Trophoblast cell (in vitro differentiated cells and primary cell): ENCODE data around the gene PGA3.

Experiments used
- DNase-seq, 2 donors: peaks; one replicate each; pipeline ENCODE4 v3.0.0-alpha.2; 2016
- H2AFZ ChIP-seq: 2 replicates; pipeline ENCODE4 v1.6.1; 2013; ENCODE audit warnings: low read length, moderate library complexity, mild to moderate bottlenecking; ENCODE audit not compliant: insufficient read depth, poor library complexity
- H2AK5ac ChIP-seq: 2 replicates; pipeline ENCODE4 v1.6.1; 2013; ENCODE audit warnings: mild to moderate bottlenecking, low read length
- H2BK120ac ChIP-seq: 2 replicates; pipeline ENCODE4 v1.6.1; 2013; ENCODE audit warnings: low read length, mild to moderate bottlenecking, moderate library complexity; ENCODE audit not compliant: insufficient read depth, poor library complexity
- H2BK12ac ChIP-seq: 2 replicates; pipeline ENCODE4 v1.6.1; 2013; ENCODE audit warnings: mild to moderate bottlenecking, low read length, moderate library complexity
- H2BK5ac ChIP-seq: 2 replicates; pipeline ENCODE4 v1.6.1; 2013; ENCODE audit warnings: low read length, low read depth, moderate library complexity, mild to moderate bottlenecking; ENCODE audit not compliant: poor library complexity
- H3K14ac ChIP-seq: 2 replicates; pipeline ENCODE4 v1.6.1; 2013; ENCODE audit warnings: mild to moderate bottlenecking, low read length
- H3K18ac ChIP-seq: 2 replicates; pipeline ENCODE4 v1.6.1; 2013; ENCODE audit warnings: mild to moderate bottlenecking, low read length
- H3K23ac ChIP-seq: 2 replicates; pipeline ENCODE4 v1.6.1; 2013; ENCODE audit warnings: low read length
- H3K27ac ChIP-seq: 2 replicates; pipeline ENCODE4 v1.5.1; 2013; ENCODE audit warnings: low read depth, mild to moderate bottlenecking, inconsistent platforms, low read length, moderate library complexity
- H3K27me3 ChIP-seq: 2 replicates; pipeline ENCODE4 v1.6.1; 2013; ENCODE audit warnings: inconsistent platforms, mild to moderate bottlenecking, low read length, moderate library complexity; ENCODE audit not compliant: insufficient read depth
- H3K36me3 ChIP-seq, 2 experiments: 1 replicate in 1 of 2; 2 replicates in 1 of 2; pipeline ENCODE4 v1.6.1; 2013; ENCODE audit warnings: low read length in 2 of 2, mild to moderate bottlenecking in 2 of 2, moderate library complexity in 1 of 2; ENCODE audit not compliant: insufficient read depth in 2 of 2, control insufficient read depth in 1 of 2
- H3K4ac ChIP-seq: 2 replicates; pipeline ENCODE4 v1.6.1; 2013; ENCODE audit warnings: low read depth, mild to moderate bottlenecking, low read length, moderate library complexity
- H3K4me1 ChIP-seq, 2 experiments: 1 replicate in 1 of 2; 2 replicates in 1 of 2; pipeline ENCODE4 v1.6.1; 2013; ENCODE audit warnings: low read length in 2 of 2, mild to moderate bottlenecking in 2 of 2, moderate library complexity in 1 of 2; ENCODE audit not compliant: insufficient read depth in 2 of 2, control insufficient read depth in 1 of 2
- H3K4me2 ChIP-seq: 2 replicates; pipeline ENCODE4 v1.6.1; 2013; ENCODE audit warnings: inconsistent platforms, mild to moderate bottlenecking, low read length, moderate library complexity
- H3K4me3 ChIP-seq: 2 replicates; pipeline ENCODE4 v1.5.1; 2013; ENCODE audit warnings: mild to moderate bottlenecking, low read depth, low read length, inconsistent platforms
- H3K79me1 ChIP-seq: one replicate; pipeline ENCODE4 v1.6.1; 2013; ENCODE audit warnings: low read length
- H3K79me2 ChIP-seq: 2 replicates; pipeline ENCODE4 v1.6.1; 2013; ENCODE audit warnings: low read length, mild to moderate bottlenecking; ENCODE audit not compliant: control insufficient read depth, insufficient read depth, poor library complexity
- H3K9ac ChIP-seq: 2 replicates; pipeline ENCODE4 v1.6.1; 2013; ENCODE audit warnings: mild to moderate bottlenecking, low read length
- H3K9me3 ChIP-seq: 2 replicates; pipeline ENCODE4 v1.6.1; 2013; ENCODE audit warnings: low read depth, mild to moderate bottlenecking, control low read depth, inconsistent platforms, low read length; ENCODE audit not compliant: insufficient read depth
- H4K12ac ChIP-seq: 2 replicates; pipeline ENCODE4 v1.6.1; 2013; ENCODE audit warnings: low read depth, mild to moderate bottlenecking, low read length, moderate library complexity
- H4K8ac ChIP-seq: 2 replicates; pipeline ENCODE4 v1.6.1; 2013; ENCODE audit warnings: low read depth, mild to moderate bottlenecking, low read length, moderate library complexity
- H4K91ac ChIP-seq: one replicate; pipeline ENCODE4 v1.6.1; 2013; ENCODE audit warnings: low read depth, mild to moderate bottlenecking, low read length, moderate library complexity
- WGBS: extraction: QIAGEN DNeasy Blood & Tissue Kit; methylation state at CpG from one replicate; pipeline ENCODE4 v1.1.7; 2013; ENCODE audit warnings: missing lambda C conversion rate; ENCODE audit not compliant: insufficient read length, insufficient coverage; ENCODE audit errors: extremely low coverage; 5-methylcytosine and 5-hydroxymethylcytosine counted together

Gene PGA3

DNA sequence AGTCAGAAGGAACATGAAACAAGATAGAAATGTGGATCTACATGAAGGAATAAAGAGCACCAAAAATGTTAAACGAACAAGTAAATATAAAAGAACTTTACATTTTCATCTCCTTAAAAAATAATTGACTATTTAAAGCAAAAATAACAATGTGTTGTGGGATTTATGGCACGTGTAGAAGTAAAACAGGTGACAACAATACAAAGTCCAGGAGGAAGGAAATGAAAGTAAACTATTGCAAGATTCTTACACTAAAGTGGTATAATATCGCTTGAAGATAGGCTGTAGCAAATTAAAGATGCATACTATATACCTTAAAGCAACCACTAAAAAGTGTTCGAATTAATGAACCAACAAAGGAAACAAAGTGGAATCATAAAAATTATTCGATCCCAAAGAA, 47.6 kb upstream of the PGA3 start:
- no peak overlapping the region for H2AK5ac ChIP-seq
- no peak overlapping the region for H3K14ac ChIP-seq
- H4K91ac ChIP-seq = no peak overlapping the region
- no peak overlapping the region for H3K4me3 ChIP-seq
- no peak overlapping the region for H2BK12ac ChIP-seq
- peaks cover 14% of the 10 kb centered on the region for H3K79me1 ChIP-seq
- no peak overlapping the region for H2AFZ ChIP-seq
- no peak overlapping the region for H2BK5ac ChIP-seq
- H2BK120ac ChIP-seq = no peak overlapping the region
- H4K8ac ChIP-seq = no peak overlapping the region
- no CpG with 5 or more reads among the region's 5 CpGs for WGBS
- DNase-seq = no peak
- peaks cover 27 to 31% of the 10 kb centered on the region in 2 experiments for H3K4me1 ChIP-seq
- peaks cover 0 to 2% of the 10 kb centered on the region in 2 experiments for H3K36me3 ChIP-seq
- no peak overlapping the region for H3K18ac ChIP-seq
- no peaks in the 10 kb centered on the region for H3K27me3 ChIP-seq
- H3K79me2 ChIP-seq = peaks cover 19% of the 10 kb centered on the region
- H3K27ac ChIP-seq = no peak overlapping the region
- no peak overlapping the region for H3K23ac ChIP-seq
- H3K9ac ChIP-seq = no peak overlapping the region
- no peak overlapping the region for H3K4me2 ChIP-seq
- H3K9me3 ChIP-seq = no peaks in the 10 kb centered on the region
- H4K12ac ChIP-seq = no peak overlapping the region
- no peak overlapping the region for H3K4ac ChIP-seq

DNA sequence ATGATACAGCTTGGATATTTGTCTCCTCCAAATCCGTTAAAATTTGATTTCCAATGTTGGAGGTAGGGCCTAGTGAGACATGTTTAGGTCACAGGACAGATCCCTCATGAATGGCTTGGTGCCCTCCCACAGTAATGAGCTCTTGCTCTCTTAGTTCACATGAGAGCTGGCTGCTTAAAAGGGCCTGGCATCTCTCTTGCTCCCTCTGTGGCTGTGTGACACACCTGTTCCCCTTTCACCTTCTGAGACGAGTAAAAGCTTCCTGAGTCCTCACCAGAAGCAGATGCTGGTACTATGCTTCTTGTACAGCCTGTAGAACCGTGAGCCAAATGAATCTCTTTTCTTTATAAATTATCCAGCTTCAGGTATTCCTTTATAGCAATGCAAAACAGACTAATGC, 45.6 kb upstream of the PGA3 start:
- Histone ChIP-seq H2AFZ (no peak overlapping the region), H3K4me1 (peaks cover 14 to 20% of the 10 kb centered on the region in 2 experiments), H2BK120ac (no peak overlapping the region), H3K27me3 (no peaks in the 10 kb centered on the region), H2AK5ac (no peak overlapping the region), H3K4me3 (no peak overlapping the region), H3K79me1 (peaks cover 21% of the 10 kb centered on the region), H3K79me2 (peaks cover 13% of the 10 kb centered on the region), H3K4ac (no peak overlapping the region), H3K36me3 (peaks cover 0 to 2% of the 10 kb centered on the region in 2 experiments), H3K4me2 (no peak overlapping the region), H4K12ac (no peak overlapping the region), H3K14ac (no peak overlapping the region), H3K9ac (no peak overlapping the region), H2BK12ac (no peak overlapping the region), H3K9me3 (no peaks in the 10 kb centered on the region), H3K23ac (no peak overlapping the region), H3K18ac (no peak overlapping the region), H4K8ac (no peak overlapping the region), H3K27ac (no peak overlapping the region), H4K91ac (no peak overlapping the region), H2BK5ac (no peak overlapping the region)
- no CpG with 5 or more reads among the region's 3 CpGs for WGBS
- DNase-seq = no peak

DNA sequence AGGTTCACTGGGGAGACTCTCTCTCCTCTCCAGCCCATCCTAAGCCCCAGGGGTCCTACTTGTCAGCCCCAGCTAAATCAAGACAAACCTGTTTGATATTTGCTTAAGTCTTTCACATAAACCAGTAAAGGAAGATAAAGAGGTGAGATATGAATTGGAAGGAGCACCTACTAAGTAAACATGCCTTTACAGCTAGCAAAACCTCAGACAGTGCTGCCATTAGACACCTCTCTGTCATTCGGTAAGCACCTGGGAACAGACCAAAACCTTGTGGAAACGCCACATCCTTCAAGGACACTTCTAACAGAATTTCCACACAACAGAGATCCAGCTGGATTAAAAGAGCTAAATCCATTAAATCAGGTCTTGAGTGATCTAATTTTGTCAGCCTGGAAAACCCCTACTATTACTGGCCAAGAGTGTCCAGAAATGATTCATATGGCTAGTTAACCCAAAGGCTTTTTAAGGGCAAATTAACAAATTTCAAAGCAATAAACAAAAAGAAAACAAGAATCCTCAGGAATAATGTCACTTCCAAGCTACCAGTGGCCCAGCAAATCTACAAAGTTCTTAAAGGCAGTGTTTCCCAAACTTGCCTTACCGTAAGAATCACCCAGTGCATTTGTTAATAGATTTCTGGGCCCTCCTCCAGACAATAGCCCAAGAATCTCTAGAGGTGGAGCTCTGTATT, 44.5 kb upstream of the PGA3 start:
- Histone ChIP-seq H3K79me2 (peaks cover 13% of the 10 kb centered on the region), H3K18ac (no peak overlapping the region), H3K14ac (no peak overlapping the region), H3K4me3 (no peak overlapping the region), H2AFZ (no peak overlapping the region), H3K27me3 (no peaks in the 10 kb centered on the region), H3K9me3 (no peaks in the 10 kb centered on the region), H3K4me2 (no peak overlapping the region), H3K23ac (no peak overlapping the region), H4K91ac (no peak overlapping the region), H4K12ac (no peak overlapping the region), H2BK5ac (peak overlapping the region; percentile 58), H2BK12ac (no peak overlapping the region), H3K9ac (no peak overlapping the region), H3K79me1 (peaks cover 18% of the 10 kb centered on the region), H2BK120ac (no peak overlapping the region), H4K8ac (no peak overlapping the region), H3K4me1 (peaks cover 6 to 11% of the 10 kb centered on the region in 2 experiments), H3K36me3 (peaks cover 0 to 2% of the 10 kb centered on the region in 2 experiments), H3K27ac (peak overlapping the region; percentile 29), H2AK5ac (no peak overlapping the region), H3K4ac (peak overlapping the region; percentile 14)
- no CpG with 5 or more reads among the region's 3 CpGs for WGBS
- peak in 1 of 2 donors; percentile 45 for DNase-seq

DNA sequence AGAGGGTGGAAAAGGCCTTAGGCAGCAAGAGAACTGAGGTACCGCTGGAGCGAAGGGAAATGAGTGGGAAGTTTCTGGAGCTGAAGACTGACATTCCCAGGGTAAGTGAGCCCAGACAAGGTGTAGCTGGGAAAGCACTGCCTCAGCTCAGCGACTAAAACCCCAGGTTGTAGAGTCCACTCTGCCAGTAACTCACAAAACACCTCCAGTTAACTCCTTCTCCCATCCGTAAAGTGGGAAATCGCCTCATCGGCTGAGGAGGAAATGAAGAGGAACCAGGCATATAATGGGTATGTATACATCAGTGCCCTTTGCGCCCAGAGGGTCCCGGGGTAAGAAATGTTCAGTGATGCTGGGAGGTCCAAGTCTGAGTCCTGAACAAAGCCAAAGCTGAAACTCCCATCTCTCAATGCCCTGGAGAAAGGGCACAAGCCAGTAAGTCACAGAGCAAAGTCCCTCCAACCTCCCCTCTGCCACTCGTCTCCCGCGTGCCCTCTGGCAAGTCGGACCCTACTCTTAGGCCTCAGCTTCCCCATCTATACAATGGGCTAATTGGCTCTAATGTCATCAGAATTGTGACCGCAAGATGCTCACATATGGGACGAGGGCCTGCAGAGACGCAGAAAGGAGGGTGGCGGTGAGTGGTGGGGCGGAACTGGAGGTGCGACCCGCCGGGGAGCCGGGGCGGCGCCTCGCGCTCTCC, 42.7 kb upstream of the PGA3 start:
- Histone ChIP-seq H3K4ac (peak overlapping the region; percentile 88), H3K79me2 (peaks cover 13% of the 10 kb centered on the region), H3K36me3 (no peaks in the 10 kb centered on the region), H3K79me1 (peaks cover 22% of the 10 kb centered on the region), H3K4me1 (peaks cover 11 to 18% of the 10 kb centered on the region in 2 experiments), H3K4me2 (peak overlapping the region; percentile 56), H2BK120ac (peak overlapping the region; percentile 35), H3K23ac (no peak overlapping the region), H3K27ac (peak overlapping the region; percentile 99), H3K14ac (peak overlapping the region; percentile 90), H2BK12ac (peak overlapping the region; percentile 51), H4K91ac (peak overlapping the region; percentile 100), H3K9ac (peak overlapping the region; percentile 18), H2BK5ac (peak overlapping the region; percentile 99), H3K18ac (peak overlapping the region; percentile 98), H2AFZ (peak overlapping the region; percentile 15), H3K4me3 (peak overlapping the region; percentile 88), H3K27me3 (no peaks in the 10 kb centered on the region), H2AK5ac (peak overlapping the region; percentile 94), H4K12ac (peak overlapping the region; percentile 99), H4K8ac (peak overlapping the region; percentile 100), H3K9me3 (no peaks in the 10 kb centered on the region)
- no CpG with 5 or more reads among the region's 25 CpGs for WGBS
- DNase-seq = no peak
